ENCODE results near the gene TOMM40L.
"Not testable (repeated sequence)": the region's sequence is repeated elsewhere in the genome, so short reads cannot be mapped to it uniquely, and the experiment has no call there.

The TOMM40L gene

GRCh38 chr1:161257109-161257508, 31.2 kb downstream of the TOMM40L start:
- DNase-seq (ENCODE audit: low spot score) = not testable (repeated sequence)

DNA sequence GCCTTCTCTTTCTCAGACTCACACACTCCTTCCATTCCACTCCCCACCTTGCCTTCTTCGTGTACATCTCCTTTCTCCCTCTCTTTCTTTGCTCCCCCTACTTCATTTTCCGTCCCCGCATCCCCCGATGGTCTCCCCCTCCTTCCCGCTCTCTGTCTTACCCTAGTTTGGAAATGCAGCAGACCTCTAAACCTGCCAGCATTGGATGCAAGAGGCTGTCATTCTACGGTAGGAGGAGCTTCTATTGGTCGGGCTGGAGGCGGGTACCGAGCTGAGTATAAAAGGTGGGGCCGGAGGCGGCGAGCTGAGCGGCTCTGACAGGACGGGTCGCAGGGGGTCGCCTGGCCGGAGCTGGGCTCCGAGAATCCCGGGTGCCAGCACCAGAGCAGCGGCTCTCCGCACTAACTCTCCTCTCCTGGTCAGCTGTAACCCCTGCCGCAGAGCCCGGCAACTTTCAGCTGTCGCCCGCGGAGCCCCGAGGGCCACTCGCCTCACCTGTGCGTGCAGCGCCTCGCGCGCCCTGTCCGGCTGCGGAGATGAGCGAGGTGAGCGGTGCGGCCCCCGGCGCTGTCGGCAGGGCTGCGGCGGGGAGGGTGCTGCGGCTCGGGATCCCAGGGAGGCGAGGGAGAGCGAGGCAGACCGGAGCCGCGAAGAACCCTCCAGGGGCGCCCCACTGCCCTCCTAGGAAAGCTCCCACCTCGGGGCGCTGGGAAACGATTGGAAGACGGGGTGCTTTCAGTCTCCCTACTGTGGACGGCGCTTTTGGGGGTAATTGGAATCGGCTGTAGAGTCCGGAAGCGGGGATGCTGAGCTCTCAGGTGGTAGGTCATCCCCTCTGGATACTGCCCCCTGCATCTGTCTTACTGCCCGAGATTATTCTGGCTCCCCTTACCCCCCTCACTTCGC, 32.8 kb downstream of the TOMM40L start, which contains the start of gene PCP4L1:
Gene PCP4L1 (plus strand): TSS at position 307 of the 906 bp plus-strand sequence. CDS start 230 bp downstream, at position 537.
- no peak for DNase-seq (ENCODE audit: low spot score)

GRCh38 chr1:161259345-161259702, 33.5 kb downstream of the TOMM40L start:
- no peak for DNase-seq (ENCODE audit: low spot score)

DNA sequence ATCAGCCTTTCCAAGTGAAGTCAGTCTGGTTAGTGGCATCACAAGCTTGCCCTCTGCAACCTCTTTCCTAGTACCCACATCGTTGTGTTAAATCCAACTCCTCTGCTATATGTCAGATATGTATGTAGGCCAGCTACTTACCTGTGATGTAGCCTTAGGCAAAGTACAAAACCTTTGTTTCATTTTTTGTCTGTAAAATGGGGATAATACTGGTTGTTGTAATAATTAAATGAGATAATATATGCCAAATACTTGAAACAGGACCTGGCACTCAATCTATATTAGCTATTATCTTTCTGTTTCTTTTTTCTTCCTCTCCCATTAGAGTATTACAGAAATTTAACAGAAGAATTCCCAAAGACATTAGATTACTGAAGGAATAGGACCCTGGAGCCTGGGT, 33.9 kb downstream of the TOMM40L start:
- DNase-seq (ENCODE audit: low spot score) = no peak

- no peak for DNase-seq (ENCODE audit: low spot score)
These were observed 34.8 kb downstream of the TOMM40L start for GRCh38 chr1:161260376-161261260.

GRCh38 chr1:161261261-161262235, 35.7 kb downstream of the TOMM40L start:
- no peak for DNase-seq (ENCODE audit: low spot score)

DNA sequence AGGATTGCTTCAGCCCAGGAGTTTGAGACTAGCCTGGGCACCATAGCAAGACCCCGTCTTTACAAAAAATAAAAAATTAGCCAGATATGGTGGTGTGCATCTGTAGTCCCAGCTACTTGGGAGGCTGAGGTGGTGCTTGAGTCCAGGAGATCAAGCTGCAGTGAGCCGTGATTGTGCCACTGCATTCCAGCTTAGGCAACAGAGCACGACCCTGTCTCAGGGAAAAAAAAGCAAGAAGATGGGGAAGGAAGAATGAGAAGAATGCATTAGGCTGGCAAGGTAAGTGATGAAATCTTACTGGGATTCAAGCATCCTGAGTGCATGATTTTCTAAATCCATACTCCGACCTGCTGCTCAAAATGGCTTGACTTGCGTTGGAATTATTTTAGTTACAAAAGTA, 39.4 kb downstream of the TOMM40L start:
- DNase-seq (ENCODE audit: low spot score) = no peak

- no peak for DNase-seq (ENCODE audit: low spot score)
These were observed 40.3 kb downstream of the TOMM40L start for GRCh38 chr1:161266202-161266601.

- no peak for DNase-seq (ENCODE audit: low spot score)
These were observed 41.0 kb downstream of the TOMM40L start for GRCh38 chr1:161266836-161267235.

DNA sequence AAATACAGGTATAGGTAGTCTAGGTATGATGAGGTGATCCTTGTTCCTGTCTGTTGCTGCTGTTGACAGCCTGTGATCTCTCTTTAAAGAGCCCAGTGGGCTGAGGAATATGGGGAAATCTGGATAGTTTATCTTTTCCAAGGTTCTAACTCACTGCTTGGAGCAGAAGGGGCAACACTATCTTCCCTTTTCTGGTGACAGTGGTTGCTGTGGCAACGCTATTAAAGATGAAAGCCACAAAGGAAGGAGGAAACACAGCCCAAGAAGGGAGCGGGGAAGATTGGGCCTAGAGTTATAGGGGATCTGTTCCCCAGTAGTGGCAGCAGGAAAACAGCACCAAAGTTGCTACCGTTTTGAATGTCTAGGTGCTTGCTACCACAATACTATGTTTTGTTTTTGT, 41.5 kb downstream of the TOMM40L start:
- no peak for DNase-seq (ENCODE audit: low spot score)

- DNase-seq (ENCODE audit: low spot score) = no peak
These were observed 47.5 kb downstream of the TOMM40L start for GRCh38 chr1:161273402-161273801.

- no peak for DNase-seq (ENCODE audit: low spot score)
These were observed 49.0 kb downstream of the TOMM40L start for GRCh38 chr1:161274874-161275273.
